Activated T-cell treated with anti-CD3 and anti-CD28 coated beads for 48 hours (primary cell): ENCODE measurements around the gene SELENON.
A peak's percentile ranks its signal among the peaks of the same experiment; 100 is the strongest.
"Not testable (repeated sequence)": the region's sequence is repeated elsewhere in the genome, so short reads cannot be mapped to it uniquely, and the experiment has no call there.

Experiments used
- DNase-seq: peaks from one replicate; pipeline ENCODE4 v3.0.0-alpha.2; 2020; ENCODE audit warnings: low read depth

SELENON gene

DNA sequence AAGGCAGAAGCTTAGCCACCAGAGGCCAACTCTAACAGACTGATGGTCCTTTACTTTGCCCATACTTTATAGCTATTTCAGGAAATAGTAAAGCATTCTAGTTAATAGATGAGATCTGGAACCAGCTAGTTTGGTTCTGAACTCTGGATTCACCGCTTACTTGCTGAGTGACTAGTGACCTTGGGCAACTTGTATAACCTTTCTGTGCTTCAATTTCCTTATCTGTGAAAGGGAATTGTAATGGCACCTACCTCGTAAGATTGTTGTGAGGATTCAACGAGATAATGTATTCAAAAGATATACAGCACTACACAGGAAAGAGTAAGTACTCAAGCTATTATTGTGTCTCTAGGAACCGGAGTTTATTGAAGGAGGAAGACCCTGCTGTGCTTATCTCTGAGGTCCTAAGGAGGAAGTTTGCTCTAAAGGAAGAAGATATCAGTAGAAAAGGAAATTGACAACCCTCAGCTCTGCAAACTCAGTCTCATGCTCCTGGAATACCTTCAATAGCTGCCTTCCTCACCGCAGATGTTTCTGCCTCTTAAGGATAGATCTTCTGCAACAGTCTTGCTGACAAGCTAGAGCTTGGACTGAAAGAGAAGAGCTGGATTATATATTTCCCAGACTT is 31.7 kb downstream of the SELENON start:
- no peak for DNase-seq

DNA sequence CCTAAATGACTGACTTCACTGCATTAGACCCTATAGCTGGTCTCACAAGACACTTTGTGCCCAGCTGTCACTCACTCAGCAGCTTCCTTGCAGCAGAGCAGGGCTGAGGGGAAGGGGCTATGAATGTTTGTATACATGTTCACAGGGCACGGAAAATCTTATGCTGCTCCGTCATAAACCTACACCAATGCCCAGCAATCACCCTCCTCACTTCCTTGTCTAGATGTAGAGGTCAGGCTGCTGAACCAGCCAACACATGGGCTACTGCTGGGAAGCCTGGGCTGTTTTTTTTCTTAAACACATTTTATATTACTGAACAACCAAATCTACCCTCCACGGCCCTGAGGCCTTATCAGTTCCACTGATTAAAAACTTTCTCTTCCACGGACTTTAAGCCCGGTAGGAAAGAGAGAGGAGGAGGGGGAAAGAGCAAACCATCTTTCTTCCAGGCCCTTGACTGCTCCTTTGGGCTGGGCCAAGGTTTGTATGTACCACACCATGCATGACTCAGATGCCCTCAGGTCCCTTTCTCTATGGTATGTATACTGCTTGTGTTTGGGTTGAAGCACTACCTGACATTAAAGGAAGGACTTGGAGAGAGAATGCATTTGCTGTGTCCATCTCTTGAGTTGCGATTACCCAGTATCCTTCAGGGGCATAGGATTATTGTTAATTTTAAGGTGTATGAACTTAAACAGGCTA is 32.5 kb downstream of the SELENON start:
- DNase-seq, result no peak

DNA sequence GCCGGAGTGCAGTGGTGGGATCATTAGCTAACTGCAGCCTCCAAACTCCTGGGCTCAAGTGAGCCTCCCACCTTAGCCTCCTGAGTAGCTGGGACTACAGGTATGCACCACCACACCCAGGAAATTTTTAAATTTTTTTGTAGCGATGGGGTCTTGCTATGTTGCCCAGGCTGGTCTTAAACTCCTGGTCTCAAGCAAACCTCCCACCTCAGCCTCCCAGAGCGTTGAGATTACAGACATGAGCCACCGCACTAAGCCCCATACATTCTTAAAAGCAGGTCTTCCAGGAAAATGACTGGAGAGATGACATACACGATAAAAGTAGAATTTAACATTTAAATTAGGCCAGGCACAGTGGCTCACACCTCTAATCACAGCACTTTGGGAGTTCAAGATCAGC is 33.2 kb downstream of the SELENON start:
- no peak for DNase-seq

DNA sequence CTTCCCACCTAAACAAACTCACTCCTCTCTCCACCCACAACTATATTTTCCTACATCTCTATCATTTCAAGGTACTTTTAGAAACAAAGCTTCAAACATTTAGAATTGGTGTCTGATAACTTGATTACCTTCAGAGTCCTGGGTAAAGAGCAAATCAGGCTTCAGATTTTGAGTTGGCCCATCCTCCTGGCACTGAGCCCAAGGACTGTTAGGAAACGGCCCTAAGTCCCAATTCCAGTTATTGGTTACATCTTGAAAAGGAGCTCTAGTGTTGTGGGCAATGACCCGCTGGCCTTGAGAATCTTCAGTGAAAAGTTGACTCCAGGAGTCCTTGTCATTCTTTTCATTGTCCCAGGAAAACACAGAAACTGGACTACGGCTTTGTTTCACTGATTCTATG is 34.9 kb downstream of the SELENON start:
- DNase-seq, result no peak

DNA sequence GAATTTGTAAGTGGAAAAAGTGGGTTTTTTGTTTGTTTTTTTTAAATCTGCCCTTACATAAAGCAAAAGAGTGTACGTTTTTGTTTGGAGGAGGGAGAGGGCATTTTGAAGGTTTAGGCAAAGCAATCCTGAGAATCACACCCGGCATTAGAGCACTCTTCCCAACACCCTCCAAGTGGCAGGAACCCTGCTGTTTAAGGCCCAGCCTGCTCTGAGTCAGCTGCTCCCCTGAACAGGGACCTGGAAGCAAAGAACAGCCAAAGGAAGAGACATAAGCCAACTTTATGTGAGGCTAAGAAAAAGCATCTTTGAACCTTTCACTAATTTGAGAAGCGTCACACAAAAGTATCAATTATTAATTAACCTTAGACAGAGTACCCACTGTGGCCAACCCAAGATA is 36.7 kb downstream of the SELENON start:
- DNase-seq, result no peak

DNA sequence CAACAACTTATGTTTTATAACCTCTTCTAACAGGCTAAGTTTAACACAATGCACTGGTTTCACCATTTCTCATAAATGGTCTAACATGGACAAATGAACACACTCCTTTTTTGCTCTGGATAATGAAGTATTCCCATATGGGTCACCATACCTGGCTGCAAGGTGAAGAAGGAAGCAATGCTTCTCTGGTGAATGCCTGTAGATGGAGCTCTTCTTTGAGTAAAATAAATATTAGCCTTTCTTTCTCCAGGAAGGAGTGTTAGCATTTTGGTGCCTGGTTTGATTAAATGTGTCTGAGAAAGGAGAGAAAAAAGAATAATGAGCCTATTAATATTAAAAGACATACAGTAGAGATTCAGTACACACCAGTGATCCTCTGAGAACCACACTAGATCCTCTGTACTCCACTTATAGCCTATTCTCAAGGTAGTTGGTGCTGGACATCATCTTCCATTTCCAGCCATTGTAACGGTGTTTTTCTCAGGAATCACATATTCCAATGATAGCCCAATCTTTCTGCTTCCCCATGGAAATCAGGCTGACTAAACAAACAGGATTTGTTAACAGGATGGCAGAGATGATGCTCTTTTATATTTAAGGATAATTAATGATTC is 37.4 kb downstream of the SELENON start:
- no peak for DNase-seq

DNA sequence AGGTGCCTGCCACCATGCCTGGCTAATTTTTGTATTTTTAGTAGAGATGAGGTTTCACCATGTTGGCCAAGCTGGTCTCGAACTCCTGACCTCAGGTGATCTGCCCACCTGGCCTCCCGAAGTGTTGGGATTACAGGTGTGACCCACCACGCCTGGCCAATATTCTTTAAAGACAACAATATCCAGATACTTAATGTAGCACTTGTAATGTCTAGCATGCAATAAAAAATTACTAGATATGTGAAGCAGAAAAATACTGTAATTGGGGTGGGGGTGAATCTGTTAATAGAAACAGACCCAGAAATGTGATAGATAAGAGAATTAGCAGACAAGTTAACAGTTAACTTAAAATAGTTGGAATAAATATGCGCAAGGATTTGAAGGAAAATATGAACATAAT is 39.8 kb downstream of the SELENON start:
- DNase-seq, result not testable (repeated sequence)

DNA sequence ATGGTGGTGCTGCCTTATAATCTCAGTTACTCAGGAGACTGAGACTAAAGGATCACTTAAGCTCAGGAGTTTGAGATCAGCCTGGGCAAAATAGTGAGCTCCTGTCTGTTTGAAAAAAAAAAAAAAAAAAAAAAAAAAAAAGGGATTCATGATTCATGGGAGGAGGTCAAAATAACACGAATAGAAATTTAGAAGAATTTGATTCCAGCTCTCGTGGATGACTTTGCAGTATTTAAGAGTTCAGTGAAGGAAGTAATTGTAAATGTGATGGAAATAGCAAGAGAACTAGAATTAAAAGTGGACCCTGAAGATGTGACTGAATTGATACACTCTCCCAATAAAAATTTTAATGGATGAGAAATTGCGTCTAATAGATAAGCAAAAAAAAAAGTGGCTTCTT is 43.5 kb downstream of the SELENON start:
- DNase-seq, result no peak

DNA sequence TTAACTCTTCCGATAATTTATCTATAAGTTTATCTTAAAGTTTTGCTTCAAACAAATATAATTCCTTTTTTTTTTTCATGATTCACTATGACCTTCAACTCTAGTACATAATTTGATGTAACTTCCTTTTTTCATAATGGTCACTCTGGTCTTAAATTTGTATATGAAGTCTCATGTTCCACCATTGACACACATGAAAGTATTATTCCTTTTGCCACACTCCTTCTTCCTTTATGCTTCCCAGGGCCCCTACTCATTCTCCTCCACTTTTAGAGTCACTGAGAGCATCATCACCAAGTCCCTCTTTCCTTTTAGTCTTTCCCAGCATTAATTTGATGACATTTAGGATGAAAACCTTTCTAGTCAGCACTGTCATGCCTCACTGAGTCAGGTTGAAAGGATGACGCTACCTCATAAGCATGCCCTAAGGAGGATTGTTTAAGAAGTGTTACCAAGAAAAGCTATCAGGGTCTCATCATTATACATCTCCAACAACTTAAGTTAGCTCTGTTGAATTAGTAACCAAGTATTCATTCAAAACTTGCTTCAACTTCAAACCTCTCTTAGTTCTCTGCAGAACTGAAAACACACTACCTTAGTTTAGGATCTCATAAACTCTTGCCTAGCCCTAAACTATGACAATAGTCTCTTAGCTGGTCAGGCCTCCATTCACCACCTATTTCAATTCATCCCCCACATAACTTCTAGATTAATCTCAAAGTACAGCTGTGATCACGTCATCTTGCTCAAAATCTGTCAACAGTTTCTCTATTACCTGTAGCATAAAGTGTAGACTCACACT is 44.7 kb downstream of the SELENON start:
- no peak for DNase-seq

DNA sequence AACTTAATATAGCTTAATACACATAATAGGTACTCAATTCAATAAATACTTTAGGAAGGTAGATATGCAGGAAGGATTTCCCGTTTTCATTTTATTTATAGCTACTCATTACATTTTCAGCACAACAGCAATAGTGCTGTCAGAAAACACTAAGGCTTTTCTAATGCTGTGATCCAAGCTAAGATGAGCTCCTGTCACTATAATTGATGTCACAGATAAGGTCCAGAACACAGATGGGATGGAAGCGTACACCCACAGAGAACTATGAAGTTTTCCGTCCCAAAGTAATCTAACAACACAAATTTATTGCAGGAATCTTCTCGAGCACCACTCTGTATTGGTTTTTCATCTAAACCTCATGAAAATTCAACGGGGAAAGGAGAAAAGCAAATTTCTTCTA is 45.7 kb downstream of the SELENON start:
- no peak for DNase-seq

DNA sequence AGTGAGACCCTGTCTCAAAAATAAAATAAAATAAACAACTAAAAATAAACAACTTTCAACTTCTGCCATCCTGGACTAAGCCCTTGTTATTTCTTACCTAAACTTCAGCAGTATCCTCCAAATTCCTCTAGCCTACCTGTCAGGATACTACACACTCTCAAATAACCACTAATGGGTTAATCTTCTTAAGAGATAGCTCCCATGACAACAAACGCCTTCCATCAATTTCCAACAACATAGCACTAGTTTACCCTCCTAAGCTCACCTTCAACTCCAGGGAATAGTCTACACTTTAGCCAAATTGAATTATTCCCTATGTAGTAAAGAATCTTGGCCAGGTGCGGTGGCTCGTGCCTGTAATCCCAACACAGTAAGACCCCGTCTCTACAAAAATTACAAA is 47.9 kb downstream of the SELENON start:
- no peak for DNase-seq

DNA sequence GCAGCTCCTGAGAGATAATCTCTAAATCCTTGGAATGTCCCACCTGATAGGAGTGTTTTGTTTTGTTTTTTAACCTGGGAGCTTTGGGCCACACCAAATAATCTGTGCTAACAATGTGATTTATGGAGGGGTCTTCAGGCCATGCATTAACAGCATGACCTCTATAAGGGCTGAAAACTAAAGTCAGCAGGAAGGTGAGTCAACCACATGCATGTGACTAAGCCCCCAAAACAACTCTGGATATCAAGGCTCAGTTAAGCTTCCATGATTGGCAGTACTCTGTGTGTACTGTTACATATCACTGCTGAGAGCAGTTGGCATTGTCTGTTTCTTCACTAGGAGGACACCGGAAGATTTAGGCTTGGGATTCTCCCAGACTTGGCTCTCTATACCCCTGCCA is 48.5 kb downstream of the SELENON start:
- no peak for DNase-seq

DNA sequence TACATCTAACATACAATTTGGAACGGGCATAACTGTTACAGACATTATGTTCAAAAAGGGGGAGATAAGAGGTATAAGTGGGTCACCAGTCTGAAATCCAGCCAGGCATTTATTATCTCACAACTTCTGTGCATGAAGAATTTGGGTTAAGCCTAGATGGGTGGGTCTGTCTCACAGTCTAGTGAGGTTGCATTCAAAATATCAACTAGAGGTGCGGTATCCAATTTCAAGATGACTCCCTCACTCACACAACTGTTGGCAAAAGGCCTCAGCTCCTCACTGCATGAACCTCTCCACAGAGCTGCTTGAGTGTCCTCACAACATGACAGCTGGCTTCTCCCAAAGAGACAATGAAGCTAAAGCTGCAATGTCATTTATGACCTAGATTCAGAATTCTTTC is 54.6 kb downstream of the SELENON start:
- no peak for DNase-seq

DNA sequence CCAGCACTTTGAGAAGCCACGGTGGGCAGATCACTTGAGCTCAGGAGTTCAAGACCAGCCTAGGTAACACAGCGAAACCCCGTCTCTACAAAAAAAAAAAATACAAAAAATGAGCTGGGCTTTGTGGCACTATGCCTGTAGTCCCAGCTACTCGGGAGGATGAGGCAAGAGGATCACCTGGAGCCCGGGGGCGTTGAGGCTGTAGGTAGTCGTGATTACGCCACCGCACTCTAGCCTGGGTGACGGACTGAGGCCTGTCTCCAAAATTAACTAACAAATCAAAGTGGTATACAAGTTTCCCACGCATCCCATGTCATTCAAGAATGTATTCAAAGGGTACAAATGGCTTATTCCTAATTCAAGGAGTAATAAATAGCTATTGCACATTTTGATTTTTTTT is 56.9 kb downstream of the SELENON start:
- no peak for DNase-seq

DNA sequence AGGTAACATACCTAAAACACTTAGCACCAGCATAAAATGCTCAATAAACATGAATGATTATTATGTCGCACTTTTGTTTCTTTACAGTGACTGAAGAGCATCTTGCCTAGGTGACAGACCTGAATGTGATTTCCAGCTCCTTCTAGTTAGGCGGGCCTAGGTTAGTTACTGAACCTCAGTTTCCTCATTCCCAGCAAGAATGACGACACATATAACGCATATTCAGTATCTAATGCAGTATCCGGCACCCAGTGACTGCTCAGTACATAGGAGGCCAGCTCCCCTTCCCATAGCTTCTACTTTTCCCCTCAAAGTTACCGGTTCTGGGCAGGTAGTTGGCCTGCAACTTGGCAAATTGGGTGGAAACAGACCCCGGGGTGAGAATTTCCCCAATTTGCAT is 58.5 kb downstream of the SELENON start:
- no peak for DNase-seq

DNA sequence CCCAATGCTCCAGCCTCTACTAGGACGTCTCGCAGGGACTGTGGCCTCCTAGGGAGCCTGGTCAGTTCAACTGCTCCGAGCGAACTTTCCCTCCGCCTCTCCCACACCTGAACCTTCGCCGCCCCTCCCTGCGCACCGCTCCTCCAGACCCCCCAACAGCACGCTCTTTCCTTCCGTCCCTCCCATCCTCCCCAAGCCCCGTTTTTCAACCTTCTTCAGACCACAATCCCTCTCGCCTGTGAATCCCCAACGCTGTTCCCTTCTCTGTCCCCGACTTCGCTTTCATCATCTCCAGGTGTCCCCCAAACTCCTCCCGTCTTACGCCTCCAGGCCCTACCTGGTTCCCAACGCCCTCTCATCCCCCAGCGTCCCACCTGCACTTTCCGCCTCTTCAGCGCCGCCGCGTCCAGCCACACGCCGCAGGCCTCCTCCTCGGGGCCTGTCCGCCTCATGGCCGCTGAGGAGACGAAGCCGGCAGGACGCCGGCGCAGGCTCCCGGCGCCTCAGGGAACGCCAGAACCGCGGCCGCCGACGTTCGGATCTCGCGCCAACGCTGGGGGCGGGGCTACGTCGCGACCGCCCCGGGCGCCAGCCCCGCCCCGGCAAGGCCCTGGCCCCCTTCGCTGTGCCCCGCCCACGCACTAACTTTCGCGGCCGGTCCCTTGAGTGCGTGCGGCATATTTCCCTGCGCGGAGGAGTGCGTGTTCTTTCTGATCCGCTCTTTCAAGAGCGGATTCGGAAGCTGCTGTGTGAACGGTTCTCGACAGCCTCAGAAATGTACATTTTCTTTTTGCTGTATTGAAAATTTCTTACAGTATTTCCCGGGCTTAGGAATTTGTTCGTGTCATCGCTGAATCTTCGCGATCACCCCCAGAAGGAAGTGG is 59.2 kb downstream of the SELENON start, which contains the start of gene AUNIP:
Gene AUNIP (minus strand): TSS at position 552 of the 884 bp plus-strand sequence. CDS start 100 bp downstream, at position 452.
- peak; percentile 93 for DNase-seq

DNA sequence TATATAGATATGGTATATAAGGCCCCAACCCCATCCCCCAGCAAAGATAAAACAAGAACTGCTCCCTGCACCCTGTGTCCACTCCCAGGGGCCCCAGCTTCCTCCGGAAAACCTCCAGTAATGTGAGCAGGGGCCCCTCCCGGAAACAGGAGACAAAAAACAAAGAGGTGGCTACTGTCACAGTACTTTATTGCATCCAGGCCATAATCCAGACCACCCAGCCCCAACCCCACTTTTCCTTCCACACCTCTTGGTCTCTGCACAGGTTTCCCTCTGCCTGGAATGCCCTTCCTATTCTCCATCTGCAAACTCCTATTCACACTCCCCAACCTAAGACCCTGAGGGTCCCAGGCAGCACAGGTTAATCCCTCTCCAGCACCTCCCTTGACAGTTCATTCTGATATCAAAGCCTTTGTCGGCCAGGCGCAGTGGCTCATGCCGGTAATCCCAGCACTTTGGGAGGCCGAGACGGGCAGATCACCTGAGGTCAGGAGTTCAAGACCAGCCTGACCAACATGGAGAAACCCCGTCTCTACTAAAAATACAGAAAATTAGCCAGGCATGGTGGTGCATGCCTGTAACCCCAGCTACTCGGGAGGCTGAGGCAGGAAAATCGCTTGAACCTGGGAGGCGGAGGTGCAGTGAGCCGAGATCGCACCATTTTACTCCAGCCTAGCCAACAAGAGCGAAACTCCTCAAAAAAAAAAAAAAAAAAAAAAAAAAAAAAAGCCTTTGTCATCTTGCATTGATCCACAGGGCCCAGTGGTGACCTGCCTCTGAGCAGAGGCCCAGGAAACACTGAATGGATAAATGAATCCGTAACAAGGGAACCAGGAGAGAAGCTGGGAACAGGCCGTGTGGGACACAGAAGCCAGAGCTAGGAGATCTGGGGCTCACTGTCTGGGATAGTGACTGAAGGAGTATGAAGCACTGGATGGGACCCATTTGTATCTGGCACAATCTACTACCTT is 61.6 kb downstream of the SELENON start:
- no peak for DNase-seq

DNA sequence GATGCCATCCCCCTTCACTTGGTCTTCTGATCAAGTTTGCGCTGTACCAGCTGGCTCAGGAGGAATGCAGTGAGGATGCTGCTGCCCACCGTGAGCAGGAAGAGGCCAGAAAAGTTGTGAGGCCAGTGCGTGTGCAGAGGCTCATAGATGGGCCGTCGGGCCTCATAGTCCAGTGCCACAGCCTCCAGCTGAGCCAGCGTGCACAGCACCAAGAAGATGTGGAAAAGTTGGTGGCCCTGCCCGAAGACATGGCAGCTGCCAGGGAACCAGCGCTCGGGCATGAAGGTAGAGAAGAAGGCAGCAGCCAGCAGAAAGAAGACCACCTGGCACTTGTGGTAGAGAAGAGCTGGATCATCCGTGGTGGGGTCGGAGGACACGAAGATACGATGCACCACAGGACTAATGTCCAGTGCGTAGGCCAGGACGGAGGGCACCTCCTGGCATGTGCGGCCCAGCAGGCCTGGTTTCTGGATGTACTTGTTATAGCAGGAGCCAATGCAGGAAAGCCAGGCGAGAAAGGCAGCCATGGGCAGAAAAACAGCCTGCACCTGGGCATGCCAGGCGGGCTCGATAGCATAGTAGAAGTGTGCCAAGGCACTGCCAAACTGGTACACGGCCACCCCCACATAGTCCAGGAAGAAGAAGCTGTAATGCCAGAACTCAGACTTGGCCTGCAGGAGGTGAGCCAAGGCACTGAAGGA is 62.9 kb downstream of the SELENON start:
- no peak for DNase-seq

DNA sequence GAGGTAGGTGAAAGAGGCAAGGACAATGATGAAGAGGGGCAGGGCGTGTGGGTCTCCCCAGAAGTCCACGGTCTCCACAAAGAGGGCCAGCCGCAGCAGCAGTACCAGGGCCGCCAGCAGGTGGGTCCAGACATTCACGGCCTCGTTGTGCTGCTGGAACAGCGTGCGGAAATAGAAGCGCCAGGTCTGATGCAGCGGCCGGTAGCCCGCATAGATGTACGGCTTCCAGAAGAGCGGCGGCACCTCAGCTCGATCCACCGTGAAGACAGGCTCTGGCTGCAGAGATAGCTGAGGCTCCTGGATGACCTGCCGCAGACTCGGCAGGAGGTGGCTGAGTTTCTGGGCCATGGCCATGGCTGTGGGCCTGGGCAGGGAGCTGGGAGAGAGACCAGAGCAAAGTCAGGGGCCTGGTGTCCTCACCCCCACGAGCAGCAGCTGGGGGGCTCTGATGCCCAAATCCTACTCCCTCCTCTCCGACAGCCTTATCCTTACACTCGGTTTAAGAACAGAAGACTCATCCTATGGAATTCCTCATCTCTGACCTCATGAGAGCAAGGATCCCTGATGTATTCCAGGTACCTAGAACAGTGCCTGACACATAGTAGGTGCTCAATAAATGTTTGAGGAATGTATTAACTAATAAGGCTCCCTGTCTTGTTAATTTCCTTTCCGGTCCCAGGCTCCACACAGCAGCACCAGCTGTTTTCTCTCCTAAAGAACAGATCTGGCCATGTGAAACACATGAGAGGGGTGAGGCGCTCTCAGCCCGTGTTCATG is 63.7 kb downstream of the SELENON start:
- DNase-seq, result no peak
